GM23338 (cell line): ENCODE results near the gene DNAH10. TPM values are rescaled to one million over a fixed set of nuclear protein-coding genes. Genes with fewer than 3 reads are reported as not detected.

ENCODE experiments used
- ATAC-seq: fragments of 200-7000 bp; cut with Tn5 transposase; 3 replicates; pipeline ENCODE4 v1.9.1; 2020
- DNase-seq: peaks from one replicate; pipeline ENCODE4 v3.0.0-alpha.2; 2015; ENCODE audit warnings: low spot score
- H2AFZ ChIP-seq: fragments of 200-600 bp; sonication (generic); 2 replicates; pipeline ENCODE4 v1.8.0; 2016; ENCODE audit warnings: antibody characterized with exemption, mild to moderate bottlenecking, moderate library complexity
- H3F3A ChIP-seq: fragments of 200-600 bp; sonication (generic); replicated peaks from 2 replicates; pipeline ENCODE4 v1.8.0; 2017; ENCODE audit warnings: antibody characterized with exemption, mixed run types, low read depth
- H3K27ac ChIP-seq: fragments of 200-600 bp; sonication (generic); 2 replicates; pipeline ENCODE4 v1.6.1; 2016; ENCODE audit warnings: low read depth
- H3K27me3 ChIP-seq: fragments of 200-600 bp; sonication (generic); 2 replicates; pipeline ENCODE4 v1.8.0; 2016; ENCODE audit warnings: mild to moderate bottlenecking, mixed run types, moderate library complexity; ENCODE audit not compliant: insufficient read depth
- H3K36me3 ChIP-seq: fragments of 200-600 bp; sonication (generic); 2 replicates; pipeline ENCODE4 v1.8.0; 2016; ENCODE audit warnings: mild to moderate bottlenecking; ENCODE audit not compliant: insufficient read depth
- H3K4me1 ChIP-seq: fragments of 200-600 bp; sonication (generic); 2 replicates; pipeline ENCODE4 v1.8.0; 2016; ENCODE audit warnings: mild to moderate bottlenecking, moderate library complexity; ENCODE audit not compliant: insufficient read depth
- H3K4me2 ChIP-seq: fragments of 200-600 bp; sonication (generic); 2 replicates; pipeline ENCODE4 v1.7.1; 2017; ENCODE audit warnings: mixed run types
- H3K4me3 ChIP-seq: fragments of 200-600 bp; sonication (generic); 2 replicates; pipeline ENCODE4 v1.6.1; 2016; ENCODE audit warnings: mixed run types
- H3K79me2 ChIP-seq: fragments of 200-600 bp; sonication (generic); replicated peaks from 2 replicates; pipeline ENCODE4 v1.8.0; 2017; ENCODE audit warnings: mild to moderate bottlenecking; ENCODE audit not compliant: insufficient read depth
- H3K9me2 ChIP-seq: fragments of 200-600 bp; sonication (generic); 2 replicates; pipeline ENCODE4 v1.8.0; 2017; ENCODE audit not compliant: insufficient read depth
- H4K20me1 ChIP-seq: fragments of 200-600 bp; sonication (generic); replicated peaks from 2 replicates; pipeline ENCODE4 v1.8.0; 2017; ENCODE audit warnings: mild to moderate bottlenecking; ENCODE audit not compliant: insufficient read depth
- H3K27ac Mint-ChIP-seq: 2 replicates; pipeline ENCODE4 v1.8.0; 2020; ENCODE audit warnings: inconsistent platforms, mild to moderate bottlenecking, moderate library complexity, mixed read lengths
- H3K27me3 Mint-ChIP-seq: 3 replicates; pipeline ENCODE4 v1.8.0; 2022; ENCODE audit warnings: low read depth, mild to moderate bottlenecking, moderate library complexity, mixed read lengths, inconsistent platforms; ENCODE audit not compliant: insufficient read depth, poor library complexity
- H3K36me3 Mint-ChIP-seq: 3 replicates; pipeline ENCODE4 v1.8.0; 2021; ENCODE audit warnings: low read depth, mild to moderate bottlenecking, inconsistent platforms, moderate library complexity, mixed read lengths
- H3K4me1 Mint-ChIP-seq: 3 replicates; pipeline ENCODE4 v1.8.0; 2020; ENCODE audit warnings: mild to moderate bottlenecking, inconsistent platforms, mixed read lengths
- H3K4me3 Mint-ChIP-seq: 3 replicates; pipeline ENCODE4 v1.8.0; 2021; ENCODE audit warnings: moderate library complexity, mild to moderate bottlenecking, inconsistent platforms, mixed read lengths
- H3K9me3 Mint-ChIP-seq: 3 replicates; pipeline ENCODE4 v1.8.0; 2020; ENCODE audit warnings: moderate library complexity, mild to moderate bottlenecking, inconsistent platforms, mixed read lengths
- CREB1 ChIP-seq: fragments of 250-450 bp; sonication (Bioruptor Pico); IDR thresholded peaks from 2 replicates; pipeline ENCODE4 v1.5.0; 2020; ENCODE audit warnings: low read depth, mild to moderate bottlenecking, moderate library complexity
- EZH2 ChIP-seq: fragments of 200-600 bp; sonication (generic); IDR thresholded peaks from one replicate; pipeline ENCODE4 v1.8.0; 2017; ENCODE audit warnings: antibody characterized with exemption, mild to moderate bottlenecking, low read depth; ENCODE audit not compliant: unreplicated experiment
- JUNB ChIP-seq: IDR thresholded peaks from one replicate; pipeline ENCODE4 v1.6.1; 2016; ENCODE audit warnings: antibody characterized with exemption; ENCODE audit not compliant: unreplicated experiment
- NANOG ChIP-seq: IDR thresholded peaks from 2 replicates; pipeline ENCODE4 v1.6.1; 2016; ENCODE audit warnings: antibody characterized with exemption, borderline replicate concordance
- POLR2AphosphoS5 ChIP-seq: IDR thresholded peaks from 2 replicates; pipeline ENCODE4 v1.6.1; 2016; ENCODE audit warnings: antibody characterized with exemption, low read depth
- ZNF114 ChIP-seq: fragments of 250-450 bp; sonication (Bioruptor Pico); IDR thresholded peaks from 2 replicates; pipeline ENCODE4 v1.5.0; 2020; ENCODE audit warnings: mild to moderate bottlenecking, moderate library complexity
- polyA plus RNA-seq: library from polyadenylated mRNA; unstranded; fragments of >200 nt; fragmentation: Nextera tagmentation; extraction: Ambion mirVana; gene quantifications from 2 replicates; pipeline ENCODE4 v1.2.1, GENCODE V29; 2016
- total RNA-seq: library from RNA; depleted of rRNA; stranded (reverse); fragments of >200 nt; shearing (Covaris generic); gene quantifications from 2 replicates; pipeline ENCODE4 v1.2.3, GENCODE V29; 2014
- TF ChIP-seq, protein P1 (sequence below): IDR thresholded peaks from 2 replicates; pipeline ENCODE4 v1.6.1; 2016; ENCODE audit warnings: antibody characterized with exemption
- TF ChIP-seq, protein P2 (sequence below): fragments of 250-450 bp; sonication (Bioruptor Pico); IDR thresholded peaks from 2 replicates; pipeline ENCODE4 v1.5.0; 2020; ENCODE audit warnings: mild to moderate bottlenecking, moderate library complexity
- TF ChIP-seq, protein P3 (sequence below), 2 experiments: fragments of 200-600 bp in 1 of 2; sonication (generic) in 1 of 2; conservative IDR thresholded peaks; 2 replicates each; pipeline versions ENCODE4 v1.5.1 to v1.6.1; 2016 to 2017; ENCODE audit warnings: antibody characterized with exemption in 2 of 2, low read depth in 2 of 2, mild to moderate bottlenecking in 2 of 2, moderate library complexity in 1 of 2

Gene DNAH10
- total and polyA plus RNA-seq, 2 experiments from 2014 or later, result 0.03 TPM

DNA sequence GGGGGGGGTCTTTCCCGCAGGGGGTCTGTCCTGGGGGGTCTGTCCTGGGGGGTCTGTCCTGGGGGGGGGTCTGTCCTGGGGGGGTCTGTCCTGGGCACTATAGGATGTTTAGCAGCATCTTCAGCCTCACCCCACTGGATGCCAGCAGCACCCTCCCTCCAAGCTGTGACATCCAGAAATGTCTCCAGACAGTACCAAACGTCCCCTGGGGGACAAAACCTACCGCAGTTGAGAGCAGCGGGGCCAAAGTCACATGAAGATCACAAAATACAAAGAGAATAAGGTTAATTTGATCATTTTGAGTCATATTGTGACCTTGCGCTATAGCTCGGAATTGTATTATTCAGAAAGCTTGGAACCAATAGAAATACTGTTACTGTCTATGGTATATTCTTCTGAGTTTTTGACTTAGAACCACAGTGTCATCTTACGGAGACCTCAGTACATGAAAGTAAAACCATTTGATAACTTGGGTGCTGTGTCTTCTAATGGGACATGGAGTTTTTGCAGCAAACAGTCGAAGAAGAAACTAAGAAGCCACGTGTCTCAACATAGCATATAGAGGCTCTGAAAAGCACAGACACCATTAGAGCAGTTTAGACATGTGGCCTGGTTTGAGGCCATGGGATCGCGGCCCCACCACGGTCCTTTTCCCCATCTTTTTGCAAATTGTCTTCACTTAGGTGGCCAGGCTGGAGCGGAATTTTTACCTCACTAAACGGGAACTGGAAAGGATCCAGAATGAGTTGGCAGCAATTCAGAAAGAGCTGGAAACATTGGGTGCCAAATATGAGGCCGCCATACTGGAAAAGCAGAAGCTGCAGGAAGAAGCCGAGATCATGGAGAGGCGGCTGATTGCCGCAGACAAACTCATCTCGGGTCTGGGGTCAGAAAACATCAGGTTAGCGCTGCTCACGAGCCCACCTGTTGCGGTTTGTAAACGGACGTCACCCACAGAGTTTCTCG lies 150.6 kb downstream of the DNAH10 start (continued):
- TF ChIP-seq, protein P1, sequence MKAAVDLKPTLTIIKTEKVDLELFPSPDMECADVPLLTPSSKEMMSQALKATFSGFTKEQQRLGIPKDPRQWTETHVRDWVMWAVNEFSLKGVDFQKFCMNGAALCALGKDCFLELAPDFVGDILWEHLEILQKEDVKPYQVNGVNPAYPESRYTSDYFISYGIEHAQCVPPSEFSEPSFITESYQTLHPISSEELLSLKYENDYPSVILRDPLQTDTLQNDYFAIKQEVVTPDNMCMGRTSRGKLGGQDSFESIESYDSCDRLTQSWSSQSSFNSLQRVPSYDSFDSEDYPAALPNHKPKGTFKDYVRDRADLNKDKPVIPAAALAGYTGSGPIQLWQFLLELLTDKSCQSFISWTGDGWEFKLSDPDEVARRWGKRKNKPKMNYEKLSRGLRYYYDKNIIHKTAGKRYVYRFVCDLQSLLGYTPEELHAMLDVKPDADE, result no peak
- TF ChIP-seq, protein P2, sequence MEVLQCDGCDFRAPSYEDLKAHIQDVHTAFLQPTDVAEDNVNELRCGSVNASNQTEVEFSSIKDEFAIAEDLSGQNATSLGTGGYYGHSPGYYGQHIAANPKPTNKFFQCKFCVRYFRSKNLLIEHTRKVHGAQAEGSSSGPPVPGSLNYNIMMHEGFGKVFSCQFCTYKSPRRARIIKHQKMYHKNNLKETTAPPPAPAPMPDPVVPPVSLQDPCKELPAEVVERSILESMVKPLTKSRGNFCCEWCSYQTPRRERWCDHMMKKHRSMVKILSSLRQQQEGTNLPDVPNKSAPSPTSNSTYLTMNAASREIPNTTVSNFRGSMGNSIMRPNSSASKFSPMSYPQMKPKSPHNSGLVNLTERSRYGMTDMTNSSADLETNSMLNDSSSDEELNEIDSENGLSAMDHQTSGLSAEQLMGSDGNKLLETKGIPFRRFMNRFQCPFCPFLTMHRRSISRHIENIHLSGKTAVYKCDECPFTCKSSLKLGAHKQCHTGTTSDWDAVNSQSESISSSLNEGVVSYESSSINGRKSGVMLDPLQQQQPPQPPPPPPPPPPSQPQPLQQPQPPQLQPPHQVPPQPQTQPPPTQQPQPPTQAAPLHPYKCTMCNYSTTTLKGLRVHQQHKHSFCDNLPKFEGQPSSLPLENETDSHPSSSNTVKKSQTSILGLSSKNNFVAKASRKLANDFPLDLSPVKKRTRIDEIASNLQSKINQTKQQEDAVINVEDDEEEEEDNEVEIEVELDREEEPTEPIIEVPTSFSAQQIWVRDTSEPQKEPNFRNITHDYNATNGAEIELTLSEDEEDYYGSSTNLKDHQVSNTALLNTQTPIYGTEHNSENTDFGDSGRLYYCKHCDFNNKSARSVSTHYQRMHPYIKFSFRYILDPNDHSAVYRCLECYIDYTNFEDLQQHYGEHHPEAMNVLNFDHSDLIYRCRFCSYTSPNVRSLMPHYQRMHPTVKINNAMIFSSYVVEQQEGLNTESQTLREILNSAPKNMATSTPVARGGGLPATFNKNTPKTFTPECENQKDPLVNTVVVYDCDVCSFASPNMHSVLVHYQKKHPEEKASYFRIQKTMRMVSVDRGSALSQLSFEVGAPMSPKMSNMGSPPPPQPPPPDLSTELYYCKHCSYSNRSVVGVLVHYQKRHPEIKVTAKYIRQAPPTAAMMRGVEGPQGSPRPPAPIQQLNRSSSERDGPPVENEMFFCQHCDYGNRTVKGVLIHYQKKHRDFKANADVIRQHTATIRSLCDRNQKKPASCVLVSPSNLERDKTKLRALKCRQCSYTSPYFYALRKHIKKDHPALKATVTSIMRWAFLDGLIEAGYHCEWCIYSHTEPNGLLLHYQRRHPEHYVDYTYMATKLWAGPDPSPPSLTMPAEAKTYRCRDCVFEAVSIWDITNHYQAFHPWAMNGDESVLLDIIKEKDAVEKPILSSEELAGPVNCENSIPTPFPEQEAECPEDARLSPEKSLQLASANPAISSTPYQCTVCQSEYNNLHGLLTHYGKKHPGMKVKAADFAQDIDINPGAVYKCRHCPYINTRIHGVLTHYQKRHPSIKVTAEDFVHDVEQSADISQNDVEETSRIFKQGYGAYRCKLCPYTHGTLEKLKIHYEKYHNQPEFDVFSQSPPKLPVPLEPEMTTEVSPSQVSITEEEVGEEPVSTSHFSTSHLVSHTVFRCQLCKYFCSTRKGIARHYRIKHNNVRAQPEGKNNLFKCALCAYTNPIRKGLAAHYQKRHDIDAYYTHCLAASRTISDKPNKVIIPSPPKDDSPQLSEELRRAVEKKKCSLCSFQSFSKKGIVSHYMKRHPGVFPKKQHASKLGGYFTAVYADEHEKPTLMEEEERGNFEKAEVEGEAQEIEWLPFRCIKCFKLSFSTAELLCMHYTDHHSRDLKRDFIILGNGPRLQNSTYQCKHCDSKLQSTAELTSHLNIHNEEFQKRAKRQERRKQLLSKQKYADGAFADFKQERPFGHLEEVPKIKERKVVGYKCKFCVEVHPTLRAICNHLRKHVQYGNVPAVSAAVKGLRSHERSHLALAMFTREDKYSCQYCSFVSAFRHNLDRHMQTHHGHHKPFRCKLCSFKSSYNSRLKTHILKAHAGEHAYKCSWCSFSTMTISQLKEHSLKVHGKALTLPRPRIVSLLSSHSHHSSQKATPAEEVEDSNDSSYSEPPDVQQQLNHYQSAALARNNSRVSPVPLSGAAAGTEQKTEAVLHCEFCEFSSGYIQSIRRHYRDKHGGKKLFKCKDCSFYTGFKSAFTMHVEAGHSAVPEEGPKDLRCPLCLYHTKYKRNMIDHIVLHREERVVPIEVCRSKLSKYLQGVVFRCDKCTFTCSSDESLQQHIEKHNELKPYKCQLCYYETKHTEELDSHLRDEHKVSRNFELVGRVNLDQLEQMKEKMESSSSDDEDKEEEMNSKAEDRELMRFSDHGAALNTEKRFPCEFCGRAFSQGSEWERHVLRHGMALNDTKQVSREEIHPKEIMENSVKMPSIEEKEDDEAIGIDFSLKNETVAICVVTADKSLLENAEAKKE (CRISPR knock-in tag), result no peak
- no peak for TF ChIP-seq NANOG

DNA sequence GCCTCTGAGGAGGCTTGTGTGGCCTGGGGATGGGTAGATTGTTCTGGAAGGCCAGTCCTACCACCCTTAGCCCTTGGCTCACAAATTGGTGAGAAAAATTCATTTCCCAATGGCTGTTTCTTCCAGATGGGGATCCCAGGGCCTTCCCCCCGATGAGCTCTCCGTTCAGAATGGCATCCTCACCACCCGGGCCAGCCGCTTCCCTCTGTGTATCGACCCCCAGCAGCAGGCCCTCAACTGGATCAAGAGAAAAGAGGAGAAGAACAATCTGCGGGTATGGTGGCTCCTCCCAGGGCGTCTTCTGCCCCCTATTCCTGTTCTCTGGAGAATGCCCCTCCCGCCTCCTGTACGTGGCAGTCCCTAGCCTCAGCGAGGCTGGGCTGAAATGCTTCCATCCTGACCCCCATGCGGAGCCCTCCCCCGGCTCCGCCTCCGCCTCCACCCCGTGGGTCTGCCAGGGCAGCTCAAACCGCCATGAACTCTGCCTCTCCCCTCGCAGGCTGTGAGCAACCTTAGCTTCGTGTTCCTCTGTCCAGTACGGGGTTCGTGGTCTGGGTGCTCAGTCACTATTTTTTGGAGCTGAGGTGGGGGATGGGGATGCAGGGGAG lies 152.7 kb downstream of the DNAH10 start:
- peaks cover 42% of the 10 kb centered on the region for H3K27me3 Mint-ChIP-seq
- H3K27ac Mint-ChIP-seq, result no peak overlapping the region
- H3K9me2 ChIP-seq, result no peaks in the 10 kb centered on the region
- H3K9me3 Mint-ChIP-seq, result peaks cover 15% of the 10 kb centered on the region
- ATAC-seq, result peak; percentile 86
- H3K4me3 ChIP-seq, result no peak overlapping the region
- peak overlapping the region; percentile 78; the same call in 1 of the 2 replicates for H2AFZ ChIP-seq
- no peaks in the 10 kb centered on the region for H4K20me1 ChIP-seq
- H3K79me2 ChIP-seq, result no peaks in the 10 kb centered on the region
- no peak overlapping the region for H3K4me3 Mint-ChIP-seq
- H3K4me2 ChIP-seq, result no peak overlapping the region
- H3K36me3 Mint-ChIP-seq, result peaks cover 10% of the 10 kb centered on the region
- H3K27ac ChIP-seq, result no peak overlapping the region
- TF ChIP-seq, protein P3, sequence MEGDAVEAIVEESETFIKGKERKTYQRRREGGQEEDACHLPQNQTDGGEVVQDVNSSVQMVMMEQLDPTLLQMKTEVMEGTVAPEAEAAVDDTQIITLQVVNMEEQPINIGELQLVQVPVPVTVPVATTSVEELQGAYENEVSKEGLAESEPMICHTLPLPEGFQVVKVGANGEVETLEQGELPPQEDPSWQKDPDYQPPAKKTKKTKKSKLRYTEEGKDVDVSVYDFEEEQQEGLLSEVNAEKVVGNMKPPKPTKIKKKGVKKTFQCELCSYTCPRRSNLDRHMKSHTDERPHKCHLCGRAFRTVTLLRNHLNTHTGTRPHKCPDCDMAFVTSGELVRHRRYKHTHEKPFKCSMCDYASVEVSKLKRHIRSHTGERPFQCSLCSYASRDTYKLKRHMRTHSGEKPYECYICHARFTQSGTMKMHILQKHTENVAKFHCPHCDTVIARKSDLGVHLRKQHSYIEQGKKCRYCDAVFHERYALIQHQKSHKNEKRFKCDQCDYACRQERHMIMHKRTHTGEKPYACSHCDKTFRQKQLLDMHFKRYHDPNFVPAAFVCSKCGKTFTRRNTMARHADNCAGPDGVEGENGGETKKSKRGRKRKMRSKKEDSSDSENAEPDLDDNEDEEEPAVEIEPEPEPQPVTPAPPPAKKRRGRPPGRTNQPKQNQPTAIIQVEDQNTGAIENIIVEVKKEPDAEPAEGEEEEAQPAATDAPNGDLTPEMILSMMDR (conservative IDR thresholded peaks at IDR 0.05; ENCODE audit: low read depth in 2 of 2), result no peak
- TF ChIP-seq CREB1 (CRISPR knock-in tag) (no peak), JUNB (no peak), EZH2 (no peak), POLR2AphosphoS5 (no peak), ZNF114 (no peak)
- H3K27me3 ChIP-seq, result no peaks in the 10 kb centered on the region
- peaks cover 5% of the 10 kb centered on the region; the same call in 2 of the 3 replicates for H3K4me1 Mint-ChIP-seq
- H3K4me1 ChIP-seq, result no peaks in the 10 kb centered on the region
- no peaks in the 10 kb centered on the region; the same call in 1 of the 2 replicates for H3F3A ChIP-seq
- H3K36me3 ChIP-seq, result no peaks in the 10 kb centered on the region
- DNase-seq, result peak; percentile 23
